GM19239 (cell line): Measurements from ENCODE around the gene VPS37C.

ENCODE experiments used
- DNase-seq: peaks from one replicate; pipeline ENCODE4 v3.0.0; 2011; ENCODE audit warnings: low spot score; ENCODE audit not compliant: insufficient read length
- FAIRE-seq: peaks from 2 replicates; lab custom pipeline; 2011; peaks lifted over from hg19 to GRCh38; lab: Jason Lieb, UNC

The VPS37C gene

DNA sequence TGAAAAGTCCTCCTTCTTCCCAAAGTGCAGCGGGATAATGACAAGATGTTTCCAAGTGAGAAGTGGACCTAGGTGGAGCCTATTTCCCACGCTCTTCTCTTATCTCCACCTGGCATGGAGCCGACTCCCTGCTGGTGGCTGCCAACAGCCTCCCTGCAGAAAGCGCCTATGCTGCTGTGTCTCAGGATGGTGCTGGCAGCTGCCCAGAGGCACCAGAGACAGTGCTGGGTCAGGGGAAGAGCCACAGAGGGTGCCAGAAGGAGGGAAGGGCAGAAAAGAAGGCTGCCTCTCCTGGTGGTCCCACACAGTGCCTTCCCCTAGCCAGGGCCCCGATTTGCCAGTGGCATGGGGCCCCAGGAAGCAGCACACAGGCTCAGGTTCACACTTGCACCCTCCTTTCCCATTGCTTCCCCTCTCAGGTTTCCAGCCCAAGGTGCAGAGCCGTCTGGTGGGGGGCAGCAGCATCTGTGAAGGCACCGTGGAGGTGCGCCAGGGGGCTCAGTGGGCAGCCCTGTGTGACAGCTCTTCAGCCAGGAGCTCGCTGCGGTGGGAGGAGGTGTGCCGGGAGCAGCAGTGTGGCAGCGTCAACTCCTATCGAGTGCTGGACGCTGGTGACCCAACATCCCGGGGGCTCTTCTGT is 39.9 kb downstream of the VPS37C start:
- no peak for FAIRE-seq
- DNase-seq, result no peak

DNA sequence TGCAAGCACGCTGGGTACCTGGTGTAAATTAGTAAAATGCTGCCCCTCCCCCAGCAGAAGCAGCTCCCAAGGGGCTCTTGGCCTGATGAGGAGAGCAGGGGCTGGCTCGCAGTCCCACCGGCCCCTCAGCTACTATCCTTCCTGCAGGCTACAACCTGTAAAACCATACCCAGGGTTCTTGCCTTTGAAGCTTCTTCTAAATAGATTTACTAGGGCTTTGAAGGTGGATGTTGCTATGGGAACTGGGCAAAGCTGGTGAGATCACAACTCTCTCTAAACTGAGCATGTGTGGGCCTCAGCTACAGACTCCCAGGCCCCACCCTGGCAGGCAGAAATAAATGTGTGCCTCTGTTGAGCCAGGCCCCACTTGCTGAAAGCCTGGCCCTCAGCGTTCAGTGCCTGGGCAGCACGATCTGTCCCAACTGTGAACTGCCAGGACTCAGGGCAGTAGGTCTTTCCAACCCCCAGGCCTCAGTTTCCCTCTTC is 40.5 kb downstream of the VPS37C start:
- FAIRE-seq, result no peak
- DNase-seq, result no peak

DNA sequence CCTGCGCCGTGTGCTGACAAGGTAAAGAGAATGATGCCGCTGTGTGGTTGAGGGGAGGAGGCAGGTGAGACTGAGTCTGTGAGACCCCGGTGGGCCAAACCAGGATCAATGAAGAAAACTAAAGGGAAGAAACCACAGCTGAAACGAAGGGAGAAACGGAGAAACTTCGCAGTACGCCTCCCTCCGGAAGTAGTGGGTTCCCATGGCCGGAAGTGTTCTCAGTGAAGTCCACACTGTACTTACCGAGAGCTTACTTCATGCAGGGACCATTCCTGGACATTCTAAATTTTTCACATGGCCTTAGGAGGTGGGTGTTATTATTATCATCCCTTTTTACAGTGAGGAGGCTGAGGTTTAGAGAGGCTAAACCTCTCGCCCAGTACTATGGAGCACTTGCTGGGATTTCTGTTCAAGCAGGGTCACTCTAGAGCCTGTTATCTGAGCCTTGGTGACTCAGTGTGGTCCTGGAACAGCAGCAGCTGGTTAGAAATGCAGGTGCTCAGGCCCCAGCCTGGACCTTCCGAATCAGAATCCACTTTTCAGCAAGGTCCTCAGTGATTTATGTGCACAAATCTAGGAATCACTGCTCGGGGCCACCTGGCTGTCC is 41.0 kb downstream of the VPS37C start:
- FAIRE-seq (no peak), DNase-seq (no peak)

GRCh38 chr11:61119571-61119970 is 41.7 kb downstream of the VPS37C start:
- FAIRE-seq, result no peak
- DNase-seq, result no peak

DNA sequence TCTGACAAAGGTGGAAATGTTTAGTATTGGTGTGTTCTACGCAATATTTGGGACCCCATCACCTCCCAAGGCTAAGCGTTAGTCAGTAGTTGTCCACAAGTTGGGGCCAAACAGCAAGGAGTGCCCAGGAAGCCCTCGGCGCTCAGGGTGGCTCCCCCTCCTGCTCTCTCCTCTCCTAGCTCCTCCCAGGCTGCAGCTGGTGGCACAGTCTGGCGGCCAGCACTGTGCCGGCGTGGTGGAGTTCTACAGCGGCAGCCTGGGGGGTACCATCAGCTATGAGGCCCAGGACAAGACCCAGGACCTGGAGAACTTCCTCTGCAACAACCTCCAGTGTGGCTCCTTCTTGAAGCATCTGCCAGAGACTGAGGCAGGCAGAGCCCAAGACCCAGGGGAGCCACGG is 42.2 kb downstream of the VPS37C start:
- DNase-seq (no peak), FAIRE-seq (no peak)

DNA sequence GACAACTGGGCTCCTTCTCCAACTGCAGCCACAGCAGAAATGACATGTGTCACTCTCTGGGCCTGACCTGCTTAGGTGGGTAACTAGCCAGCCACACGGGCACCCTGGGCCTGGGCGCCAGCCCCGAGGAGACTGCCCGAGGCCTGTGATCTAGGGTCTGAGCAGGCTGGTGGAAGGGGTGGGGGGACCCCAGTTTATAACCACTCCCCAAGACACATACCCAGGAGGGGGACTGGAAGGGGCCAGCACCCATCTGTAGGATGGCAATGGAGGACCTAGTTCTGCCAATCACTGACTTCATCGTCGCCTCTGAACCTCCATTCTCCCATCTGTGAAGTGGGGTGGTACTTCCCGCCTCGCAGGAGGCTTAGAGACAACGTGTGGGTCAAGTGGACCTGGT is 42.8 kb downstream of the VPS37C start:
- DNase-seq, result no peak
- no peak for FAIRE-seq

DNA sequence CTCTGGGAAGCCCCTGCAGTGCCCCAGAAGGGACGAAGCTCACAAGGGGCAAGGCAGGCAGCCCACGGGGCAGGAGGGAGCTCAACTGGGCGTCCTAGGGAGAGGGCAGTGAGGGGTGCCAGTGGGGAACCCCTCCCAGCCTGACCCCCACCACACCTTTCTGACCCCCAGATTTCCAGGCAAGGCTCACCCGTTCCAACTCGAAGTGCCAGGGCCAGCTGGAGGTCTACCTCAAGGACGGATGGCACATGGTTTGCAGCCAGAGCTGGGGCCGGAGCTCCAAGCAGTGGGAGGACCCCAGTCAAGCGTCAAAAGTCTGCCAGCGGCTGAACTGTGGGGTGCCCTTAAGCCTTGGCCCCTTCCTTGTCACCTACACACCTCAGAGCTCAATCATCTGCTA is 43.2 kb downstream of the VPS37C start:
- FAIRE-seq (no peak), DNase-seq (no peak)

DNA sequence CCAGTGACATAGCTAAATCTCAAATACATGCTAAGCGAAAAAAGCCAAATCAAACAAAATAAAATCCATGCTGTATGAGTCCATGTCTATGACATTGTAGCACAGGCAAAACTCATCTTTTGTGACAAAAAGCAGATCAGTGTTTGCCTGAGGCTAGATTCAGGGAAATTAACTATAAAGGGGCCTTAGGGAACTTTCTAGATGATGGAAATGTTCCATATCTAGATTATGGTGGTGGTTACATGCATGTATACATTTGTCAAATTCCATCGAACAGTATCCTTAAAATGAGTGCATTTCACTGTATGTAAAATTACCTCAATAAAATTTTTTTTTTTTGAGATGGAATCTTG is 44.1 kb downstream of the VPS37C start:
- DNase-seq (no peak), FAIRE-seq (no peak)

GRCh38 chr11:61116426-61117167 is 44.6 kb downstream of the VPS37C start:
- FAIRE-seq (no peak), DNase-seq (no peak)

DNA sequence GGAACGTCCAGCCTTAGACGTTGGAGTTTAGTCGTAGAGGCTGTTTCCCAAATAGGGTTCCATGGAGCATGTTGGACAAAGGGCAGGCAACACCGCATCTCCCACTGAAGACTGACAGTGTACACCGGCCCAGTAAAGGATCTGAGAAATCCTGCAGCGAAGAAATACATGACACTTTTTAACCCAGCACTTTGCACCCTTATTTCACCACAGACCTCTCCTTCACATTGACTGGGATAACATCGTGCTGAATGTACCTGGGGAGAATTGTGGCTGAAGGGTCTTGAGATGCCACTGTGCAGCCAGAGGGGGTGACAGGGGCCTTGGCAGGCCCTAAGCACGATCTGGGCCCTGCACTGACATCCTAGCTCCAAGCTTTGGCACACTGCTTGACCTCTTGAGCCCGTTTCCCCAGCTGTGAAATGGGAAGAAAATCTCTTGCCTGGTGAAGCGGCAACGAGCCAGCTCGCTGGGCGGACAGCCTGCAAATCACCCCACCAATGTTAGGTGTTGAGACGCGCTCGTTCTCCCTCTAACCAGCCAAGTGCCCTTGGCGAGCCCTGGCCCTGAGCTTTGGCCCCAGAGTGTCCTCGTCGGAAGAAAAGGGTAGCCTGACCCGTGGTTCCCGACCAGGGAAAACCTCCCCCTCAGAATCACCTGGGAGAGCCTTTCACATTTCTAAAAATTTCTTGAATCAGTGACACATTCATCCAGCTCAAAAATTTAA is 45.6 kb downstream of the VPS37C start:
- FAIRE-seq (no peak), DNase-seq (no peak)

- FAIRE-seq (no peak), DNase-seq (no peak)
Observed at GRCh38 chr11:61114913-61115312, 46.3 kb downstream of the VPS37C start.

DNA sequence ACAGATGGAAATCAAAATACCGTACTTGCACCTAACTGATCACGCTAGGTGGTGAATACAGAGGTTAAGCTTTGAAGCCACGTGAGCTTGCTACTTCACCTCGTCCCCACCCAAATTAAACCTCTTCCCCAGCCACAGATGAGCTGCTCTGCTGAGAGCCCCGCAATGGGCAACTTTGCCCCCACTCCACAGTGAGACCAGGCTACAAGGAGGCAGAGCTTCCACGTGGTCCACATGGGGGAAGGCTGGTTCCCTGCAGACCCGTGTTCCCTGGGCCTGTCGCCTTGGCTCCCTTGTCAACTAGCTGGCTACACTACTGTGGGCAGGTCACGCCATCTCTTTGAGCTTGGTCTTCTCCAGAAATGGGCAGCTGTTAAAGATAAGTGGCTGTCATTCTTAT is 48.0 kb downstream of the VPS37C start:
- FAIRE-seq (no peak), DNase-seq (no peak)

- FAIRE-seq (no peak), DNase-seq (no peak)
Observed at GRCh38 chr11:61112575-61112974, 48.7 kb downstream of the VPS37C start.

GRCh38 chr11:61111786-61112517 is 49.3 kb downstream of the VPS37C start:
- FAIRE-seq (no peak), DNase-seq (no peak)

DNA sequence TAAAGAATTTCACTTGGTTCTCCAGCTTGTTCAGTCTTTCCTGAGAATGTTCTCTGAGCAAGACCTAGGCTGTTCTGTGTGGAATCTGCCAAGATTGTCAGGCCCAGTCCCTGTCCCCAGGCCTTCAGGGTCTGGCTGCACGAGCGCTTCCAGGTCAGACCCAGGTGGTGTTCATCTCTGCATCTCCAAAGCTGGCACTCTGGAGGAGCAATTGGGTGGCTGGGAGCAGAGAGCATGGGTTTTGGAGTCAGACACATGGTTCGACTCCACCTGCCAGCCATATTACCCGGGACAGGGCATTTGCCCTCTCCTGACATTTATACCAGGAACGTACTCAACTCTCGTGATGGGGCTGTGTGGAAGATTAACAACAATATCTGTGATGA is 50.2 kb downstream of the VPS37C start:
- FAIRE-seq, result no peak
- no peak for DNase-seq

GRCh38 chr11:61110255-61111049 is 50.8 kb downstream of the VPS37C start:
- FAIRE-seq, result no peak

DNA sequence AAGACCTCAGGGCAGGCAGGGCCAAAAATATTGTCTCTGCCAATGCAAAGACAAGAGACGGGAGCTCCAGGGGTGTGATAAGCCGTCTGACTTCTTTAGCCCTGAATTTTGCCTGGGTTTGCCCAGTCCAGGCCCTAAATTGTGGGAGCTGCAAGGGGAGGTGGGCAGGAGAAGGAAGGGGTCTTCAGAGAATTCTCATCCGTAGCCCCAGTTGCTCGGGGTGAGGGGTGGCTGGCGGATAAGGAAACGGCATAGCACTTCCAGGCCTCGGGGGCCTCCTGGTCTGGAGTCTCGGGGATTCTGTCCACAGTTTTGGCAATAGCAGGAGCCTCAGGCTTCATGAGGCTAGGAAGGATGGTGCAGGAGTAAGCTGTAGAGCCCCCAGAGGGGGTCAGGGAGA is 51.6 kb downstream of the VPS37C start:
- FAIRE-seq (no peak), DNase-seq (no peak)

More at GRCh38 chr11:61110255-61111049, 50.8 kb downstream of the VPS37C start:
- no peak for DNase-seq

GRCh38 chr11:61108847-61109585 is 52.2 kb downstream of the VPS37C start:
- no peak for FAIRE-seq

DNA sequence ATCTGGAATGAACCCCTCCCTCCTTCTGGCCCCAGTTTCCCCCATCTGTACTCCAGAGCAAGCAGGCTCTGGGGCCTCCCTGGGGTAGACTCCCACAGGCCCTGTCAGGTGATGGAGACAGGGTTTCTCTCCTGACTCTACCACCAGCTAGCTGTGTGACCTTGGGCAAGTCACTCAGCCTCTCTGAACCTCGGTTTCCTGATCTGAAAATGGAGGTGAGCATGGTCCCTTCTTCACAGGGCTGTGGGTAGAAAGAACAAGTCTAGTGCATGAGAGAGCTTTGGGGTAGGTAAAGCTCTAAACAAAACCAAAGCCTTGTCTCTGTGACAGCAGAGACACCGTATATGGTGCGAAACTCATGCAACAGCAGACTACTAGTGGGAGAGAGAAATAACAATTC is 53.3 kb downstream of the VPS37C start:
- DNase-seq, result no peak
- FAIRE-seq, result no peak

More at GRCh38 chr11:61108847-61109585, 52.2 kb downstream of the VPS37C start:
- no peak for DNase-seq
